Caki2 (cell line): Measurements from ENCODE around the gene FAM120B. TPM values are rescaled to one million over a fixed set of nuclear protein-coding genes. Genes with fewer than 3 reads are reported as not detected.

Experiments used
- DNase-seq: peaks from one replicate; pipeline ENCODE4 v3.0.0-alpha.2; 2015; ENCODE audit warnings: low read depth
- in situ Hi-C: cut with HindIII; loops from 2 replicates; pipeline ENCODE4 v1.10.0; 2016; ENCODE audit warnings: low sequenced_read_pairs, low pct_unique_long_range_greater_than_20kb, mixed read lengths
- total RNA-seq: library from RNA; depleted of rRNA; stranded (reverse); fragments of >200 nt; shearing (Covaris generic); gene quantifications from 2 replicates; pipeline ENCODE4 v1.2.3, GENCODE V29; 2014; ENCODE audit warnings: low replicate concordance

Gene FAM120B
- total RNA-seq, 1 experiment from 2014 or later: 10.1 TPM

- in situ Hi-C loops: no loop called here
These were observed 22.3 kb upstream of the FAM120B start for GRCh38 chr6:170284126-170284773.

GRCh38 chr6:170284866-170285469 lies 21.6 kb upstream of the FAM120B start:
- in situ Hi-C loops: no loop called here
- no peak for DNase-seq

More at GRCh38 chr6:170284126-170284773, 22.3 kb upstream of the FAM120B start:
- DNase-seq: no peak

- no peak for DNase-seq
- in situ Hi-C loops: no loop called here
These were observed 21.1 kb upstream of the FAM120B start for GRCh38 chr6:170285482-170285881.

DNA sequence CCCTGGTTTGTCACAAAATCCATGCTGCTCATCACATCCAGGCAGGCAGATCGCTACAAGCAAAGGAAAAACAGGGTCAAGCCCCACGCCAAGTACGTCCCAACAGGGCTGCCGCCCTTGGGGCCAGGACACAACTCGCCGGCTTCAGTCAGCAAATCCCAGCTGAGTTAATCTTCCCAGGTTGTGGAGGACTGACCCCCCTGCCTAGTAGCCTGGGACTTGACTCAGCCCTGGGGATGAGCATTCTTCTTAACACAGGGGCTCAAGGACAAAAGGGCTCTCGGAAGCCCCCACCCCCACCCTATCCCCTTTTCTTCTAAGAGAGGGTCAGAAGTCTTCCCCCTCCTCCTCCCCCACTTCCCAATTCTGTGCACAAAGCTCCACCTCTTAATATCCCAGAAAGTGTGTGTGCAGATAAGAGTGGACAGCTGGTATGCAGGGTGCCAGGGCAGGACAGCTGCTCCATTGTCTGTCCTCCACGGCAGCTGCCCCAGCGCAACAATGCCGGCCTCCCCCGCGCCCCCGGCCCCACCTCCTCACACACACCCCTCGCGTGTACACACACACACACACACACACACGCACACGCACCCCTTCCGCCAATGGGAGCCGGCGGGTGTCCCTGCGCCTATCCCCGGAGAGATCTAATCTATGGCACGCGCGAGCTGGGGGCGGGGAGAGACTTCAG lies 20.2 kb upstream of the FAM120B start:
- DNase-seq: no peak
- in situ Hi-C loops: no loop called here

DNA sequence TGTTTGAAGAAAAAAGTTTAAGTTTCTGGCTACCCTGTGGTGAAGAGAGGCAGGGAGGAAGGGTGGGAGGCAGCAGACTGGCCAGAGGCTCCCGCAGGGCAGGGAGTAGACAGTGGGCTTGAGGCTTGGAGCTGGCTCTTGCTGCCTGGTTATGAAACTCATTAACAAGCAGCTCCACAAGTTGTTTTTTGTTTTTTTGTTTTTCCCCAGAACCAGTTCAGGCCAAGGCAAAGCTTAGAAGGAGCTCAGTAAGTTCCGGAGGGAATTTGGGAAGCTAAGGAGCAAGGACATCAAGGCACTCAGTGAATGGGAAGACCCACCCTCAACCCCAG lies 19.7 kb upstream of the FAM120B start:
- no peak for DNase-seq
- in situ Hi-C loops: no loop called here

GRCh38 chr6:170287371-170287876 lies 19.1 kb upstream of the FAM120B start:
- no peak for DNase-seq
- in situ Hi-C loops: no loop called here

DNA sequence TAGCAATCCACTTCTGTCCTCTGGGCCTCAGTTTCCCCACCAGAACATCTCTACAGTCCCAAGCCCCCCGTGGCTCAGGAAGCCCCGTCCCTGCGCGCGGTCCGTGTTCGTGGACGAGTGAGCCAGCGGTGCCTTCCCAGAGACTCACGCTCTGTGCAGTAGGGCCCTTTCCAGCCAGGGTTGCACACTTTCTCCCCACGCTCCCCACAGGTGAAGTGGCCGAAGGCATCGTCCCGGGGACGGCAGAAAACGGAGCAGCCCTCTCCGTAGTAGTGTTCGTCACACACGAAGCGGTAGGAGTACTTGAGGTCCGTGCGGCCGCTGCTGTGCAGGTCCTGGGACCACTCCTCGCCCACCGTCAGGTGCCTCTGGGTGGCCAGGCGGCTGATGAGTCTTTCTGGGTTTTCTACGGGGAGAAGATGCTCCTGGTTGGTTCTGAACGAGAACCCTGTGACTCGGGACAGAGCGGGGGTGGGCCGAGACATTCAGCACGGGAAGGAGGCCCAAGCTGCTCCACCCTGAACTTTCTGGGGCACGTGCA lies 18.4 kb upstream of the FAM120B start:
- in situ Hi-C loops: no loop called here
- DNase-seq: no peak

GRCh38 chr6:170288852-170289179 lies 17.7 kb upstream of the FAM120B start:
- DNase-seq: no peak
- in situ Hi-C loops: no loop called here

- DNase-seq: no peak
These were observed 17.2 kb upstream of the FAM120B start for GRCh38 chr6:170289180-170289931.

GRCh38 chr6:170289951-170290295 lies 16.6 kb upstream of the FAM120B start:
- in situ Hi-C loops: no loop called here
- DNase-seq: no peak

More at GRCh38 chr6:170289180-170289931, 17.2 kb upstream of the FAM120B start:
- in situ Hi-C loops: no loop called here

DNA sequence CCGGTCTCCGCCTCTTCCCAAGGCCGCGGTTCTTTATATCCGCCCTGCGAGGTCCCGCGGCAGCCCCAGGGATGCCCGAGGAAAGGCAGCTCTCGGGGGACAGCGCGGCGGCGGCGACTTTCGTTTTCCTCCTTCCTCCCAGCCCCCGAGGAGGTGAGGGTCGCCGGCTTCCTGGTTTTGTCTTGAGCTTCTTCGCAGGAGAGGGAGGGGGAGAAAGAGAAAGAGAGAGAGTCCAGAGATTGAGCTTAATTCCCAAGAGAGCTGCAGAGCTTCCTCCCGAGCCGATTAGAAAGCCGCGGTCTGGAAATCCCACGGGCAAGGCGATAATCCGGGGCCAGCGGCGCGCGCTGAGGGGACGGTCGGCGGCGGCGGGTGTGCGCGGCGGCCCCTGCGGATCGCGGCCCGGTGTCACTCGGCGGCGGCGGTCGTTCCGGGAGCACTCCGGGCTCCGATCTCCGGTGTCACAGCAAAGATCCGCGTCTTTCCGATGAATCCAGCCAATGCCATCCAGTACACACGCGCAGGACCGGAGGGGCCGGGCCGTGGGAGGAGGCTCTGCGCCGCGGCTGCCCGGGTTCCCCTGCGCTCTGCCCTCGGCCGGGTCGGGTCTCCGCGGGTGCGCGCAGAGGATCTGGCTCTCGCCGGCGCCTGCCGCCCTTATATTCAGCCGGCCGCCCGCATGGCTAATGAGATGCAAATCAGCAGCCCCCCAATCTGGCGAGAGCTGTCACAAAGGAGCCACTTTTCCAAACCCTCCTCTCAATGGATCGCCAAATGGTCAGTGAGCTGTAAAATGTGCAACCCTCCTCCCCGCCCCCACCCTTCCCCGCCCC lies 16.0 kb upstream of the FAM120B start, which contains the start of gene DLL1:
Gene DLL1 (minus strand): TSS at position 783 of the 833 bp plus-strand sequence. CDS start 939 bp downstream, outside the sequence.
- in situ Hi-C loops: no loop called here
- peak; percentile 38 for DNase-seq

DNA sequence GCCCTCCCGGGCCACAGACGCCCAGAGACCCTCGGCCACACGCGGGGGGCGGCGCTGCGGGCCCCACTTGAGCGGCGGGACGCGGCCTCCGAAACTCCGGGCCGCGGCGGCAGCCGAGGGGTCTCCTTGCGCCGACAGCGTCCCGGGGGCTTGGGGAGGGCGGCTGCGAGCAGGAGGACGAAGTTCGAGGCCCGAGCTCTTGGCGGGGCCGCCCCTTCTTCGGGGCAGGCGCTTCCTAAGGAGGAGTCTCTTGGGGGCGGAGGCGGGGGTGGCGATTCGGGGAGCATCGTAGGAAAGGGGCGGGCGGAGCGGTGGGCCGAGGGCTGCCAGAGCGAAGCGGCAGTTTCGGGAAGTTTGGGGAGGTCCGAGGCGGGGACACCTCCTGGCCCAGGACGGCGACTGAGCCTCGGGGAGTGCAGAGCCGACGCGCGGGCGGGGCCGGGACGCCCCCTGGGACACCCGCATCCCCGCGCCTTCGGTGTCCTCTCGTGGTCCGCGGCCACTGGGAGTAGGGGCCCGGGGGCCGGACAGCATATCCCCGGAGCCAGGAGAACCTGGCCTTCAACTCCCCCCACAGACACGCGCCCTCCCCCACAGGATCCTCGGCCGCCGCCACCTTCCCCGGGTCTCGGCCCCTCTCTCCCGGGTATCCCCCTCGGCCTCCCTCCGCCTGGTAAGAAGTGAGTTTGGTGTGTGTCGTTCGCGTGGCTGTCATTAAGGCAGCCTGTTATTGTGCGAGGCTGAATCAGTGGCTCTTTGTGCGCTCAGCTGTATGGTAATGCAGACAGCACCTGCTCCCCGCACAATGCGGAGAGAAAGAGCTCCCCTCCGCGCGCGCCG lies 15.1 kb upstream of the FAM120B start:
- no peak for DNase-seq
- in situ Hi-C loops: no loop called here

GRCh38 chr6:170292111-170292406 lies 14.5 kb upstream of the FAM120B start:
- in situ Hi-C loops: no loop called here
- no peak for DNase-seq

DNA sequence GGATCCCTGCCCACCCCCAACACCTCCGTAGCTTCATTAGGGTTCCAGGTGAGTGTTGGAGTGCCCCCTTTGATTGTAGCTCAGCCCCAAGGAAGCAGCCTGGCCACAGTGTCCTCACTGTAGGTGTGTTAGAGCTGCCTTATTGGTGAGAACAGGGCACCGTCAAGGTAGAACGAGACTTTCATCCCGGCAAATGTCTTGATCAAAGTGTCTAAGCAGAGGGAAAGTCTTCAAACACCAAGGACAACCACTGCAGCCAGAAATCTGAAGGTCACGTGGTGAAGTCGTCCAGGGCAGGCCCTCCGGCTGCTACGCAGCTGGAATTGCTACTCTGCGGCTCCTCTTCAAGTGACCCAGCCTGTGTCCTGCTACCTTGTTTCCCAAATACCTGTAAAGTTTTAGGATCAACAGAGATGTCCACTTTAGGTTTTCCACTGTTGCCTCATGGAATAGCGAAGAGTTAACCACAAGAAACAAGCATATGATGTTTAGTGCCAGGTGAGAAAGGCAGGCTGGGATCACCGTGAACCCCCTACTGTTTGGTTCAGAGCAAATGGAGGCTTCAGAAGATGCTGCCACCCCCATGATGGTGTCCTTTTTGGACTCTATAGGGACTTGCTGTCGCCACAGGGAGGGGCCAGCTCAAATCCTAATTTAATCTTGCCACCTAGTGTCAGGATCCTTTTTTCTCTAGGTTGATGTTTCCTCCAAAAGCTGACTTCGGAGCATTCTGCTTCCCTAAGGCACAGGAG lies 14.0 kb upstream of the FAM120B start:
- in situ Hi-C loops: no loop called here
- no peak for DNase-seq

GRCh38 chr6:170293341-170294231 lies 13.0 kb upstream of the FAM120B start:
- DNase-seq: no peak
- in situ Hi-C loops: no loop called here

- DNase-seq: no peak
- in situ Hi-C loops: no loop called here
These were observed 12.2 kb upstream of the FAM120B start for GRCh38 chr6:170294298-170294730.
